Measurements from ENCODE around the gene EEF1AKMT1.

EEF1AKMT1 gene

GRCh38 chr13:20702915-20703779, 70.6 kb downstream of the EEF1AKMT1 start, which contains the start of gene IL17D:
Gene IL17D (plus strand): TSS chr13:20703699. CDS start chr13:20704002, 303 bp downstream.
- TF ChIP-seq TAF1 (IDR thresholded peaks at IDR 0.05; ENCODE audit: borderline replicate concordance, insufficient read depth, low read length) (no peak), REST (IDR thresholded peaks at IDR 0.05; ENCODE audit: insufficient read depth in 1 of 2, low read depth in 2 of 2, low read length in 2 of 2) (no peak), FOXP2 (optimal IDR thresholded peaks at IDR 0.05; ENCODE audit: borderline replicate concordance, extremely low read depth, extremely low read length, insufficient read depth) (no peak), SIN3A (IDR thresholded peaks at IDR 0.05; ENCODE audit: borderline replicate concordance, insufficient read depth, low read length) (no peak), POLR2AphosphoS5 (IDR thresholded peaks at IDR 0.05; ENCODE audit: low read depth, low read length) (no peak)

- no peak for TF ChIP-seq TAF1 (IDR thresholded peaks at IDR 0.05; ENCODE audit: borderline replicate concordance, insufficient read depth, low read length)
- no peak for TF ChIP-seq SIN3A (IDR thresholded peaks at IDR 0.05; ENCODE audit: borderline replicate concordance, insufficient read depth, low read length)
Measured at GRCh38 chr13:20702530-20702914, 71.2 kb downstream of the EEF1AKMT1 start.

GRCh38 chr13:20701461-20701860, 72.3 kb downstream of the EEF1AKMT1 start:
- TF ChIP-seq TAF1 (IDR thresholded peaks at IDR 0.05; ENCODE audit: borderline replicate concordance, insufficient read depth, low read length), result no peak
- no peak for TF ChIP-seq REST (IDR thresholded peaks at IDR 0.05; ENCODE audit: insufficient read depth in 1 of 2, low read depth in 2 of 2, low read length in 2 of 2)
- TF ChIP-seq FOXP2 (optimal IDR thresholded peaks at IDR 0.05; ENCODE audit: borderline replicate concordance, extremely low read depth, extremely low read length, insufficient read depth), result no peak
- TF ChIP-seq POLR2AphosphoS5 (IDR thresholded peaks at IDR 0.05; ENCODE audit: low read depth, low read length), result no peak
- no peak for TF ChIP-seq SIN3A (IDR thresholded peaks at IDR 0.05; ENCODE audit: borderline replicate concordance, insufficient read depth, low read length)

- TF ChIP-seq REST (IDR thresholded peaks at IDR 0.05; ENCODE audit: insufficient read depth in 1 of 2, low read depth in 2 of 2, low read length in 2 of 2) (no peak), TAF1 (IDR thresholded peaks at IDR 0.05; ENCODE audit: borderline replicate concordance, insufficient read depth, low read length) (no peak), FOXP2 (optimal IDR thresholded peaks at IDR 0.05; ENCODE audit: borderline replicate concordance, extremely low read depth, extremely low read length, insufficient read depth) (no peak), POLR2AphosphoS5 (IDR thresholded peaks at IDR 0.05; ENCODE audit: low read depth, low read length) (no peak)
Measured at GRCh38 chr13:20700288-20700687, 73.5 kb downstream of the EEF1AKMT1 start.

GRCh38 chr13:20699715-20700114, 74.0 kb downstream of the EEF1AKMT1 start:
- TF ChIP-seq FOXP2 (optimal IDR thresholded peaks at IDR 0.05; ENCODE audit: borderline replicate concordance, extremely low read depth, extremely low read length, insufficient read depth) (no peak), POLR2AphosphoS5 (IDR thresholded peaks at IDR 0.05; ENCODE audit: low read depth, low read length) (no peak), REST (IDR thresholded peaks at IDR 0.05; ENCODE audit: insufficient read depth in 1 of 2, low read depth in 2 of 2, low read length in 2 of 2) (no peak), SIN3A (IDR thresholded peaks at IDR 0.05; ENCODE audit: borderline replicate concordance, insufficient read depth, low read length) (no peak), TAF1 (IDR thresholded peaks at IDR 0.05; ENCODE audit: borderline replicate concordance, insufficient read depth, low read length) (no peak)
